ENCODE data around the gene ZFYVE28. TPM values are rescaled to one million over a fixed set of nuclear protein-coding genes. Genes with fewer than 3 reads are reported as not detected.

The ZFYVE28 gene
- total and polyA plus RNA-seq, 2 of the 8 experiments (the other 6 are each of a cell fraction or from before 2014, with no cell fraction given): 1.7 to 4.9 TPM

DNA sequence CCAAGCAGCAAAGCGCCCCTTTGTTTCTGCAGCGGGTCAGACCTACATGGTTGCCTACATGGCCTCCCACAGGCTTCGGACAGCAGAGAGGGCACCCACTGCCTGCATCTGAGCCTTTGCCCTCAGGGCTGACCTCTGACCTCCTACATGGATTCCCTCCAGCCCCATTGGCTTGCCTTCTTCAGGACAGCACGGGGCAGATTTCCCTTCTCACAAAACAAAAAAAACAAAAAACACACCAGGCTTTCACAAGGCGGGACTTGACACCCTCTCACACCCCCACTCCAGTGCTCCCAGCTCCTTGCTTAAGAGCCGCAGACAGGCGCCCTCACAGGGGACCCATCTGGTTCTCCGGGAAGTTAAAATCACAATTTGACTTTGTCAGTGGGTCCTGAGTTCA, 32.9 kb downstream of the ZFYVE28 start:
- no peaks in the 10 kb centered on the region for H3K36me3 ChIP-seq (ENCODE audit: control insufficient read depth in 2 of 4, insufficient read depth in 4 of 4, low read length in 3 of 4)
- no peaks in the 10 kb centered on the region for H3K79me2 ChIP-seq (ENCODE audit: control insufficient read depth in 1 of 2, insufficient read depth in 2 of 2, low read length in 2 of 2)
- no peak overlapping the region for H4K5ac ChIP-seq (ENCODE audit: insufficient read length, low read depth, low read length)
- no peak overlapping the region for H2BK5ac ChIP-seq (ENCODE audit: low read depth, low read length)
- no peak overlapping the region for H3K4ac ChIP-seq (replicated peaks; ENCODE audit: insufficient read length, low read depth, low read length)
- no peak overlapping the region for H3K4me3 ChIP-seq (ENCODE audit: extremely low read depth in 1 of 4, insufficient read depth in 2 of 4, low read depth in 3 of 4, low read length in 4 of 4)
- no peaks in the 10 kb centered on the region; the same call in 1 of the 2 replicates for H3K79me1 ChIP-seq (ENCODE audit: low read depth, low read length)
- no peak overlapping the region for H3K18ac ChIP-seq (ENCODE audit: extremely low read depth, low read length)
- H4K8ac ChIP-seq (ENCODE audit: extremely low read depth, insufficient read depth, low read length): no peak overlapping the region
- no peaks in the 10 kb centered on the region for H3K27me3 ChIP-seq (replicated peaks in 1 of 4; ENCODE audit: control insufficient read depth in 3 of 4, extremely low read depth in 1 of 4, insufficient read depth in 3 of 4, low read length in 3 of 4)
- DNase-seq (ENCODE audit: low read depth in 1 of 2, low spot score in 2 of 2) (no peak), FAIRE-seq (no peak)
- 84% methylated on average over 8 of the region's 8 CpGs; no CpG with 5 or more reads in 1 of the 2 experiments for WGBS, 2 experiments (ENCODE audit: extremely low coverage in 1 of 2, insufficient coverage in 1 of 2, insufficient read length in 1 of 2, insufficient replicate concordance in 2 of 2, low coverage in 1 of 2, low lambda C conversion rate in 2 of 2, missing lambda C conversion rate in 1 of 2)
- ChIA-PET POLR2A (ENCODE audit: partially characterized antibody) (no interaction called here), CTCF (ENCODE audit: partially characterized antibody) (interaction anchor here (1.3 kb wide), 1 partner anchor 10 kb away, joined by 3 read pairs; no protein-coding TSS in a partner anchor)
- H3K56ac ChIP-seq (replicated peaks; ENCODE audit: insufficient read length, low read depth, low read length): no peak overlapping the region
- no peak overlapping the region for H2AFZ ChIP-seq (ENCODE audit: low read length)
- no peak overlapping the region for H3K9ac ChIP-seq (replicated peaks in 1 of 4; ENCODE audit: extremely low read depth in 1 of 4, low read depth in 3 of 4, low read length in 3 of 4)
- H3K14ac ChIP-seq (ENCODE audit: insufficient read length): no peak overlapping the region
- H2BK15ac ChIP-seq (ENCODE audit: low read length): no peak overlapping the region
- H3K4me2 ChIP-seq (ENCODE audit: insufficient read depth in 1 of 2, low read depth in 2 of 2, low read length in 2 of 2): no peak overlapping the region
- H2BK20ac ChIP-seq (ENCODE audit: low read length): no peak overlapping the region
- peaks cover 0 to 12% (median 0%) of the 10 kb centered on the region in 4 experiments; a peak in 3 of 7 replicates for H3K4me1 ChIP-seq (replicated peaks in 1 of 4; ENCODE audit: control insufficient read depth in 3 of 4, insufficient read depth in 4 of 4, low read length in 3 of 4)
- no peaks in the 10 kb centered on the region for H4K20me1 ChIP-seq (replicated peaks in 1 of 2; ENCODE audit: control insufficient read depth in 1 of 2, insufficient read depth in 2 of 2, low read length in 2 of 2)
- H3K9me3 ChIP-seq (ENCODE audit: insufficient read depth in 2 of 2, low read depth in 1 of 2, low read length in 1 of 2): no peaks in the 10 kb centered on the region
- no peaks in the 10 kb centered on the region for H3K23me2 ChIP-seq (ENCODE audit: low read depth, low read length)
- no peak overlapping the region for H4K91ac ChIP-seq (replicated peaks; ENCODE audit: insufficient read length, low read length)
- H2BK120ac ChIP-seq (replicated peaks; ENCODE audit: low read depth, low read length): no peak overlapping the region
- H3K27ac ChIP-seq (ENCODE audit: low read depth, low read length): no peak overlapping the region
- H2BK12ac ChIP-seq (ENCODE audit: low read depth, low read length): no peak overlapping the region
- no peak overlapping the region for H2AK5ac ChIP-seq (ENCODE audit: low read depth, low read length)
- no peak overlapping the region for H3K23ac ChIP-seq (ENCODE audit: insufficient read length)
- TF ChIP-seq TEAD4 (IDR thresholded peaks at IDR 0.05; ENCODE audit: low read depth, low read length): no peak

Data from H1 (cell line).